MM.1S (cell line): ENCODE measurements around the gene UBAC2.

Experiments
- DNase-seq: peaks from one replicate; pipeline ENCODE4 v3.0.0-alpha.2; 2015
- H2AFZ ChIP-seq: fragments of 300-600 bp; sonication (generic); 2 replicates; pipeline ENCODE4 v1.6.0; 2016; ENCODE audit warnings: antibody characterized with exemption, low read length
- H3F3A ChIP-seq: fragments of 300-600 bp; sonication (generic); 2 replicates; pipeline ENCODE4 v1.6.1; 2016; ENCODE audit warnings: mild to moderate bottlenecking, antibody characterized with exemption, low read length, moderate library complexity, mixed read lengths; ENCODE audit not compliant: insufficient read depth
- H3K27ac ChIP-seq: fragments of 300-600 bp; sonication (generic); 2 replicates; pipeline ENCODE4 v1.5.1; 2016; ENCODE audit warnings: mild to moderate bottlenecking, low read length
- H3K27me3 ChIP-seq: fragments of 300-600 bp; sonication (generic); replicated peaks from 2 replicates; pipeline ENCODE4 v1.6.0; 2016; ENCODE audit warnings: low read length; ENCODE audit not compliant: insufficient read depth
- H3K36me3 ChIP-seq: fragments of 300-600 bp; sonication (generic); replicated peaks from 2 replicates; pipeline ENCODE4 v1.6.1; 2016; ENCODE audit warnings: mild to moderate bottlenecking, low read length, mixed read lengths; ENCODE audit not compliant: insufficient read depth
- H3K4me1 ChIP-seq: fragments of 300-600 bp; sonication (generic); 2 replicates; pipeline ENCODE4 v1.6.1; 2016; ENCODE audit warnings: low read length, mixed read lengths
- H3K4me2 ChIP-seq: fragments of 300-600 bp; sonication (generic); 2 replicates; pipeline ENCODE4 v1.6.0; 2016; ENCODE audit warnings: low read depth, low read length
- H3K4me3 ChIP-seq: fragments of 300-600 bp; sonication (generic); 2 replicates; pipeline ENCODE4 v1.5.1; 2016; ENCODE audit warnings: low read length, mixed read lengths
- H3K79me2 ChIP-seq: fragments of 300-600 bp; sonication (generic); 2 replicates; pipeline ENCODE4 v1.6.1; 2016; ENCODE audit warnings: mixed run types, low read length, mixed read lengths
- H3K9ac ChIP-seq: fragments of 300-600 bp; sonication (generic); 2 replicates; pipeline ENCODE4 v1.6.1; 2016; ENCODE audit warnings: low read length, mixed read lengths
- H3K9me2 ChIP-seq: fragments of 300-600 bp; sonication (generic); replicated peaks from 2 replicates; pipeline ENCODE4 v1.6.1; 2016; ENCODE audit warnings: mild to moderate bottlenecking, low read length, mixed read lengths; ENCODE audit not compliant: insufficient read depth
- H3K9me3 ChIP-seq: fragments of 300-600 bp; sonication (generic); replicated peaks from 2 replicates; pipeline ENCODE4 v1.6.1; 2016; ENCODE audit warnings: mild to moderate bottlenecking, low read length, mixed read lengths; ENCODE audit not compliant: insufficient read depth
- H4K20me1 ChIP-seq: fragments of 300-600 bp; sonication (generic); 2 replicates; pipeline ENCODE4 v1.6.1; 2016; ENCODE audit warnings: mild to moderate bottlenecking, low read length, moderate library complexity, mixed read lengths; ENCODE audit not compliant: insufficient read depth
- CTCF ChIP-seq: fragments of 300-600 bp; sonication (generic); IDR thresholded peaks from 2 replicates; pipeline ENCODE4 v1.5.1; 2016; ENCODE audit warnings: antibody characterized with exemption, low read length, mixed read lengths
- EZH2 ChIP-seq: fragments of 300-600 bp; sonication (generic); optimal IDR thresholded peaks from 2 replicates; pipeline ENCODE3; 2017; ENCODE audit warnings: low read depth, mild to moderate bottlenecking, antibody characterized with exemption, low read length, mixed read lengths
- EZH2phosphoT487 ChIP-seq: fragments of 300-600 bp; sonication (generic); IDR thresholded peaks from 2 replicates; pipeline ENCODE4 v1.6.1; 2018; ENCODE audit warnings: antibody characterized with exemption, low read length

The UBAC2 gene

GRCh38 chr13:99250982-99251825 is 50.5 kb downstream of the UBAC2 start:
- Histone ChIP-seq H3K9ac (no peak overlapping the region), H2AFZ (no peak overlapping the region), H3K36me3 (no peaks in the 10 kb centered on the region), H3K4me1 (no peaks in the 10 kb centered on the region), H3F3A (no peaks in the 10 kb centered on the region), H3K27ac (no peak overlapping the region), H3K79me2 (no peaks in the 10 kb centered on the region), H3K9me3 (no peaks in the 10 kb centered on the region), H3K4me3 (no peak overlapping the region), H3K27me3 (no peaks in the 10 kb centered on the region), H3K9me2 (no peaks in the 10 kb centered on the region), H4K20me1 (0 out of 2 replicates have a peak, but pooled peaks cover 4% of the 10 kb centered on the region), H3K4me2 (no peak overlapping the region)
- no peak for DNase-seq
- TF ChIP-seq EZH2phosphoT487: no peak
- no peak for TF ChIP-seq EZH2
- TF ChIP-seq CTCF: no peak

- DNase-seq: no peak
- Histone ChIP-seq H3K9ac (no peak overlapping the region), H3K79me2 (no peaks in the 10 kb centered on the region), H3K4me1 (no peaks in the 10 kb centered on the region), H3K36me3 (no peaks in the 10 kb centered on the region), H2AFZ (no peak overlapping the region), H3K9me3 (no peaks in the 10 kb centered on the region), H3K27ac (no peak overlapping the region), H3K27me3 (peaks cover 4% of the 10 kb centered on the region; the same call in 1 of the 2 replicates), H3K4me3 (no peak overlapping the region), H3F3A (no peaks in the 10 kb centered on the region), H3K4me2 (no peak overlapping the region), H3K9me2 (no peaks in the 10 kb centered on the region), H4K20me1 (0 out of 2 replicates have a peak, but pooled peaks cover 4% of the 10 kb centered on the region)
- TF ChIP-seq EZH2: no peak
- no peak for TF ChIP-seq EZH2phosphoT487
- no peak for TF ChIP-seq CTCF
Observed at GRCh38 chr13:99251921-99252320, 51.3 kb downstream of the UBAC2 start.

DNA sequence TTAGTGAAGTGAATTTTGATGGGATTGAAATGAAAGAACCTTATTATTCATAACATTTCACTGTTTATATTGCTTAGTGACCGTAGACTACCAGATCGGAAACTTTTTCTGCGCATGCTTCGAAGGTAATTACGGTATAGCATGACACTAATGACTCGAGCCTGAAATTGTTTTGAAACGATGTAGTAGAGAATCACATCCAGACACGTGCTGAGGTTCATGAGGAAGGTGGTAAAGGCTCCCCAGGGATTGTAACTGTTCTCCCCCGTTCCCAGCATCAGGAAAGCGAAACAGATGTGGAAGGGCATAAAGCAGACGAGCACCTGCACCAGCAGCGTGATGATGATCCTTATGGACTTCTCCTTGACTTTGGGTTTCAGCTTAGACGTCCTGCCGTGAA is 54.2 kb downstream of the UBAC2 start:
- Histone ChIP-seq H3K4me3 (no peak overlapping the region), H3K9ac (no peak overlapping the region), H3K27ac (no peak overlapping the region), H3K79me2 (no peaks in the 10 kb centered on the region), H3K4me2 (no peak overlapping the region), H3K9me3 (no peaks in the 10 kb centered on the region), H2AFZ (no peak overlapping the region), H3K27me3 (peaks cover 22% of the 10 kb centered on the region), H3K9me2 (no peaks in the 10 kb centered on the region), H4K20me1 (peaks cover 12% of the 10 kb centered on the region), H3F3A (peaks cover 3% of the 10 kb centered on the region; the same call in 1 of the 2 replicates), H3K36me3 (no peaks in the 10 kb centered on the region), H3K4me1 (peaks cover 5% of the 10 kb centered on the region)
- DNase-seq: no peak
- no peak for TF ChIP-seq EZH2
- no peak for TF ChIP-seq EZH2phosphoT487
- no peak for TF ChIP-seq CTCF
